Trophoblast cell (in vitro differentiated cells and primary cell): ENCODE measurements around the gene FUT8.

ENCODE experiments used
- DNase-seq, 2 donors: peaks; one replicate each; pipeline ENCODE4 v3.0.0-alpha.2; 2016
- H2AFZ ChIP-seq: 2 replicates; pipeline ENCODE4 v1.6.1; 2013; ENCODE audit warnings: low read length, moderate library complexity, mild to moderate bottlenecking; ENCODE audit not compliant: insufficient read depth, poor library complexity
- H2AK5ac ChIP-seq: 2 replicates; pipeline ENCODE4 v1.6.1; 2013; ENCODE audit warnings: mild to moderate bottlenecking, low read length
- H2BK120ac ChIP-seq: 2 replicates; pipeline ENCODE4 v1.6.1; 2013; ENCODE audit warnings: low read length, mild to moderate bottlenecking, moderate library complexity; ENCODE audit not compliant: insufficient read depth, poor library complexity
- H2BK12ac ChIP-seq: 2 replicates; pipeline ENCODE4 v1.6.1; 2013; ENCODE audit warnings: mild to moderate bottlenecking, low read length, moderate library complexity
- H2BK5ac ChIP-seq: 2 replicates; pipeline ENCODE4 v1.6.1; 2013; ENCODE audit warnings: low read length, low read depth, moderate library complexity, mild to moderate bottlenecking; ENCODE audit not compliant: poor library complexity
- H3K14ac ChIP-seq: 2 replicates; pipeline ENCODE4 v1.6.1; 2013; ENCODE audit warnings: mild to moderate bottlenecking, low read length
- H3K18ac ChIP-seq: 2 replicates; pipeline ENCODE4 v1.6.1; 2013; ENCODE audit warnings: mild to moderate bottlenecking, low read length
- H3K23ac ChIP-seq: 2 replicates; pipeline ENCODE4 v1.6.1; 2013; ENCODE audit warnings: low read length
- H3K27ac ChIP-seq: 2 replicates; pipeline ENCODE4 v1.5.1; 2013; ENCODE audit warnings: low read depth, mild to moderate bottlenecking, inconsistent platforms, low read length, moderate library complexity
- H3K27me3 ChIP-seq: 2 replicates; pipeline ENCODE4 v1.6.1; 2013; ENCODE audit warnings: inconsistent platforms, mild to moderate bottlenecking, low read length, moderate library complexity; ENCODE audit not compliant: insufficient read depth
- H3K36me3 ChIP-seq, 2 experiments: 1 replicate in 1 of 2; 2 replicates in 1 of 2; pipeline ENCODE4 v1.6.1; 2013; ENCODE audit warnings: low read length in 2 of 2, mild to moderate bottlenecking in 2 of 2, moderate library complexity in 1 of 2; ENCODE audit not compliant: insufficient read depth in 2 of 2, control insufficient read depth in 1 of 2
- H3K4ac ChIP-seq: 2 replicates; pipeline ENCODE4 v1.6.1; 2013; ENCODE audit warnings: low read depth, mild to moderate bottlenecking, low read length, moderate library complexity
- H3K4me1 ChIP-seq, 2 experiments: 1 replicate in 1 of 2; 2 replicates in 1 of 2; pipeline ENCODE4 v1.6.1; 2013; ENCODE audit warnings: low read length in 2 of 2, mild to moderate bottlenecking in 2 of 2, moderate library complexity in 1 of 2; ENCODE audit not compliant: insufficient read depth in 2 of 2, control insufficient read depth in 1 of 2
- H3K4me2 ChIP-seq: 2 replicates; pipeline ENCODE4 v1.6.1; 2013; ENCODE audit warnings: inconsistent platforms, mild to moderate bottlenecking, low read length, moderate library complexity
- H3K4me3 ChIP-seq: 2 replicates; pipeline ENCODE4 v1.5.1; 2013; ENCODE audit warnings: mild to moderate bottlenecking, low read depth, low read length, inconsistent platforms
- H3K79me1 ChIP-seq: one replicate; pipeline ENCODE4 v1.6.1; 2013; ENCODE audit warnings: low read length
- H3K79me2 ChIP-seq: 2 replicates; pipeline ENCODE4 v1.6.1; 2013; ENCODE audit warnings: low read length, mild to moderate bottlenecking; ENCODE audit not compliant: control insufficient read depth, insufficient read depth, poor library complexity
- H3K9ac ChIP-seq: 2 replicates; pipeline ENCODE4 v1.6.1; 2013; ENCODE audit warnings: mild to moderate bottlenecking, low read length
- H3K9me3 ChIP-seq: 2 replicates; pipeline ENCODE4 v1.6.1; 2013; ENCODE audit warnings: low read depth, mild to moderate bottlenecking, control low read depth, inconsistent platforms, low read length; ENCODE audit not compliant: insufficient read depth
- H4K12ac ChIP-seq: 2 replicates; pipeline ENCODE4 v1.6.1; 2013; ENCODE audit warnings: low read depth, mild to moderate bottlenecking, low read length, moderate library complexity
- H4K8ac ChIP-seq: 2 replicates; pipeline ENCODE4 v1.6.1; 2013; ENCODE audit warnings: low read depth, mild to moderate bottlenecking, low read length, moderate library complexity
- H4K91ac ChIP-seq: one replicate; pipeline ENCODE4 v1.6.1; 2013; ENCODE audit warnings: low read depth, mild to moderate bottlenecking, low read length, moderate library complexity
- WGBS: extraction: QIAGEN DNeasy Blood & Tissue Kit; methylation state at CpG from one replicate; pipeline ENCODE4 v1.1.7; 2013; ENCODE audit warnings: missing lambda C conversion rate; ENCODE audit not compliant: insufficient read length, insufficient coverage; ENCODE audit errors: extremely low coverage; 5-methylcytosine and 5-hydroxymethylcytosine counted together

FUT8 gene

DNA sequence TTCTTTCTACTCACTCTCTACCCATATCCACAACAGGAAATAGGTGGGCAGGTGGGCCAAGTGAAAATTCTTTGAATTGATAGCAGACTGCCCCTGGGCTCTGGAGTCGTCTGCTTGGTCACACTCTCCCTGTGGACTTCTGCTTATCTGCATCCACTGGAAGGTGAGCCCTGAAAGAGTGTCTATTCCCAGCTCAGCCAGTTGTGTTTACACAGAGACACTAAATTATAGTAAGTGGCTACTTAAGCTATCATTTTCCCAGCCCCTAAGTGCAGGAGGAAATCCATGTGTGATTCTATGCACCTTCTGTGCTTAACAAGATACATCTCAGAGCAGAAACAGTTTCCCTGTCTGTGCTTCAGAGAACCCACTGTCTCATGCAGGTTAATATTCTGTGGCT is 338.4 kb downstream of the FUT8 start:
- no peaks in the 10 kb centered on the region for H3K79me2 ChIP-seq
- no peak overlapping the region for H2AK5ac ChIP-seq
- H3K79me1 ChIP-seq = no peaks in the 10 kb centered on the region
- no peak overlapping the region for H2BK120ac ChIP-seq
- H3K14ac ChIP-seq = no peak overlapping the region
- H2BK12ac ChIP-seq = no peak overlapping the region
- H3K4ac ChIP-seq = no peak overlapping the region
- no peaks in the 10 kb centered on the region for H3K4me1 ChIP-seq
- H3K36me3 ChIP-seq = no peaks in the 10 kb centered on the region
- H2BK5ac ChIP-seq = no peak overlapping the region
- H2AFZ ChIP-seq = no peak overlapping the region
- H3K9me3 ChIP-seq = no peaks in the 10 kb centered on the region
- H4K8ac ChIP-seq = no peak overlapping the region
- no peak overlapping the region for H3K9ac ChIP-seq
- H3K4me3 ChIP-seq = no peak overlapping the region
- H4K91ac ChIP-seq = no peak overlapping the region
- no peaks in the 10 kb centered on the region for H3K27me3 ChIP-seq
- no peak for DNase-seq
- no peak overlapping the region for H3K27ac ChIP-seq
- H3K18ac ChIP-seq = no peak overlapping the region
- H3K4me2 ChIP-seq = no peak overlapping the region
- no CpG with 5 or more reads among the region's 1 CpG for WGBS
- no peak overlapping the region for H3K23ac ChIP-seq
- H4K12ac ChIP-seq = no peak overlapping the region

DNA sequence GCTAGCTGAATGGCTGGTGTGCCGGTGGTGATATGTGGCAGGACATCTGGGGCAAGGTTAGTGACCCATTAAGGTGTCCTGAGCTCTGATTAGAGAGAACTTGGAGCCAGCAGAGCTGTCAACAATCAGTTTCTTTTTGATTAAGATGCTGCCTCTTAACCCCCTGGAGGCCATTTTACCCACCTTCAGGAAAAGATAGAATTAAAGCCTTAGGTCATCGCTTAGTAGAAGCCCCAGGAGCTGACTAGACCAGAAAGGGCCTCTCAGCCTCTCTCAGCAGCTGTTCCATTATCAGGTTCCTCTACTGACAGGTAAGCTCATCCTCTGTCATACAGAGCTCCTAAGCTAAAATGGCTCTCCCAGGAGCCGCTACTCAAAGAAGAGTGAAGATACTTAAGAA is 339.0 kb downstream of the FUT8 start:
- no peak overlapping the region for H4K12ac ChIP-seq
- no peaks in the 10 kb centered on the region for H3K79me1 ChIP-seq
- no peak overlapping the region for H3K27ac ChIP-seq
- H3K23ac ChIP-seq = no peak overlapping the region
- H3K79me2 ChIP-seq = no peaks in the 10 kb centered on the region
- no peak overlapping the region for H3K4ac ChIP-seq
- no peak overlapping the region for H2AFZ ChIP-seq
- no peak overlapping the region for H2BK12ac ChIP-seq
- no peaks in the 10 kb centered on the region for H3K36me3 ChIP-seq
- H3K14ac ChIP-seq = no peak overlapping the region
- no peak overlapping the region for H4K91ac ChIP-seq
- no peak overlapping the region for H3K4me3 ChIP-seq
- no peaks in the 10 kb centered on the region for H3K27me3 ChIP-seq
- WGBS = no CpG with 5 or more reads among the region's 3 CpGs
- DNase-seq = no peak
- no peak overlapping the region for H3K9ac ChIP-seq
- H3K4me1 ChIP-seq = no peaks in the 10 kb centered on the region
- no peak overlapping the region for H2BK5ac ChIP-seq
- no peaks in the 10 kb centered on the region for H3K9me3 ChIP-seq
- no peak overlapping the region for H3K18ac ChIP-seq
- H4K8ac ChIP-seq = no peak overlapping the region
- H2BK120ac ChIP-seq = no peak overlapping the region
- no peak overlapping the region for H2AK5ac ChIP-seq
- H3K4me2 ChIP-seq = no peak overlapping the region

DNA sequence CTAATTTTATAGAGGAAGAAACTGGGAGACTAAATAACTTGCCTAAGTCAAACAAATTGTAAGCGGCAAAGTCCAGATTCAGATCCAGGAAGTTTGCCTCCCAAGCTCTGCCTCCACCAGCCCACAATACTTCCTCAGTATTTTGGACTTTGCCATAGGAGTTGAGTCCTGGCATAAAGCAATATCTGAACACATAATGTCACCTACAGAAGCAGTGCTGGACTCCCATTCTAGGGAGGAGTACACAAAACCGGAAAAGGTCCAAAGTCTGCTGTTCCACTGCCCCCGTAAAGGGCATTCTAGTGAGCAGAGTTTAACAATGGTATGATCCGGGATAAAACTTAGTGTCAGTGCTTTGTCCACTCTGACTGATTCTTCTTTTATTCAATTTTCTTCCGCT is 340.5 kb downstream of the FUT8 start:
- no peak overlapping the region for H3K18ac ChIP-seq
- no peak overlapping the region for H3K23ac ChIP-seq
- H2BK120ac ChIP-seq = no peak overlapping the region
- H3K9me3 ChIP-seq = no peaks in the 10 kb centered on the region
- H2AFZ ChIP-seq = no peak overlapping the region
- H4K12ac ChIP-seq = no peak overlapping the region
- no CpG with 5 or more reads among the region's 5 CpGs for WGBS
- no peak overlapping the region for H4K8ac ChIP-seq
- H3K9ac ChIP-seq = no peak overlapping the region
- H3K27me3 ChIP-seq = no peaks in the 10 kb centered on the region
- no peaks in the 10 kb centered on the region for H3K4me1 ChIP-seq
- H3K79me1 ChIP-seq = no peaks in the 10 kb centered on the region
- H2BK12ac ChIP-seq = no peak overlapping the region
- H3K36me3 ChIP-seq = no peaks in the 10 kb centered on the region
- no peak overlapping the region for H3K4me3 ChIP-seq
- H2BK5ac ChIP-seq = no peak overlapping the region
- no peak for DNase-seq
- H4K91ac ChIP-seq = no peak overlapping the region
- no peaks in the 10 kb centered on the region for H3K79me2 ChIP-seq
- H2AK5ac ChIP-seq = no peak overlapping the region
- H3K4ac ChIP-seq = no peak overlapping the region
- H3K27ac ChIP-seq = no peak overlapping the region
- H3K14ac ChIP-seq = no peak overlapping the region
- no peak overlapping the region for H3K4me2 ChIP-seq

GRCh38 chr14:65755331-65755730 is 342.8 kb downstream of the FUT8 start:
- no peak overlapping the region for H2AK5ac ChIP-seq
- H3K9ac ChIP-seq = no peak overlapping the region
- no peak overlapping the region for H2BK120ac ChIP-seq
- no peaks in the 10 kb centered on the region for H3K79me1 ChIP-seq
- H3K27ac ChIP-seq = no peak overlapping the region
- H3K9me3 ChIP-seq = no peaks in the 10 kb centered on the region
- H4K8ac ChIP-seq = no peak overlapping the region
- H2BK5ac ChIP-seq = no peak overlapping the region
- H3K4me3 ChIP-seq = no peak overlapping the region
- H2BK12ac ChIP-seq = no peak overlapping the region
- no peaks in the 10 kb centered on the region for H3K4me1 ChIP-seq
- DNase-seq = no peak
- no peak overlapping the region for H3K4me2 ChIP-seq
- H4K12ac ChIP-seq = no peak overlapping the region
- no peaks in the 10 kb centered on the region for H3K27me3 ChIP-seq
- H2AFZ ChIP-seq = no peak overlapping the region
- no peak overlapping the region for H3K23ac ChIP-seq
- H3K79me2 ChIP-seq = no peaks in the 10 kb centered on the region
- no peak overlapping the region for H3K4ac ChIP-seq
- WGBS = no CpG with 5 or more reads among the region's 6 CpGs
- no peak overlapping the region for H4K91ac ChIP-seq
- H3K36me3 ChIP-seq = no peaks in the 10 kb centered on the region
- no peak overlapping the region for H3K18ac ChIP-seq
- no peak overlapping the region for H3K14ac ChIP-seq
